GM12875 (cell line): Measurements from ENCODE around the gene ST8SIA5.

Source experiments
- H3K4me3 ChIP-seq: one replicate; pipeline ENCODE4 v1.5.1; 2011; ENCODE audit warnings: low read depth, low read length, control low read depth
- TF ChIP-seq, protein P1 (sequence below): IDR thresholded peaks from 2 replicates; pipeline ENCODE4 v1.5.1; 2011; ENCODE audit warnings: low read depth, mild to moderate bottlenecking, control low read depth, inconsistent platforms, low read length, moderate library complexity, borderline replicate concordance; ENCODE audit not compliant: insufficient read depth

The ST8SIA5 gene

GRCh38 chr18:46632401-46633071 lies 124.3 kb downstream of the ST8SIA5 start:
- TF ChIP-seq, protein P1, sequence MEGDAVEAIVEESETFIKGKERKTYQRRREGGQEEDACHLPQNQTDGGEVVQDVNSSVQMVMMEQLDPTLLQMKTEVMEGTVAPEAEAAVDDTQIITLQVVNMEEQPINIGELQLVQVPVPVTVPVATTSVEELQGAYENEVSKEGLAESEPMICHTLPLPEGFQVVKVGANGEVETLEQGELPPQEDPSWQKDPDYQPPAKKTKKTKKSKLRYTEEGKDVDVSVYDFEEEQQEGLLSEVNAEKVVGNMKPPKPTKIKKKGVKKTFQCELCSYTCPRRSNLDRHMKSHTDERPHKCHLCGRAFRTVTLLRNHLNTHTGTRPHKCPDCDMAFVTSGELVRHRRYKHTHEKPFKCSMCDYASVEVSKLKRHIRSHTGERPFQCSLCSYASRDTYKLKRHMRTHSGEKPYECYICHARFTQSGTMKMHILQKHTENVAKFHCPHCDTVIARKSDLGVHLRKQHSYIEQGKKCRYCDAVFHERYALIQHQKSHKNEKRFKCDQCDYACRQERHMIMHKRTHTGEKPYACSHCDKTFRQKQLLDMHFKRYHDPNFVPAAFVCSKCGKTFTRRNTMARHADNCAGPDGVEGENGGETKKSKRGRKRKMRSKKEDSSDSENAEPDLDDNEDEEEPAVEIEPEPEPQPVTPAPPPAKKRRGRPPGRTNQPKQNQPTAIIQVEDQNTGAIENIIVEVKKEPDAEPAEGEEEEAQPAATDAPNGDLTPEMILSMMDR: no peak
- H3K4me3 ChIP-seq: no peak overlapping the region

DNA sequence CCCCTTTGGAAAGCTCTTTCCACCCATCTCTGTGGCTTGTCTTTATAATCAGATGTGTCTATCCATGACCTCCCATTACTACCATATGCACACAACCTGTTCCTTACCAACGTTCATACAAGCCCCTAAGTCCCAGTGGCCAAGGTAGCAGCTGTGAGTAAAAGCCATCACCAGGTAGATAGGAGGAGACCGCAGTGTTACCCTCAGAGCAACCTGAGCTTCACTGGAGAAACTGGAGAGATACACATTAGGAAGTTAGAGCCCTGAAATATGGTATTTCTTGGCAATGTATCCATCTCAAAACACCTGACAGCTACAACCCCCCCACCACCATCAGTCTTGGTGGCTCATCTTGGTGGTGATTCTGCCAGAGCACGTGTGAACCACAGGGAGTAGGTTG lies 125.9 kb downstream of the ST8SIA5 start:
- TF ChIP-seq, protein P1: no peak
- H3K4me3 ChIP-seq: no peak overlapping the region

- no peak overlapping the region for H3K4me3 ChIP-seq
Measured at GRCh38 chr18:46630160-46630559, 126.7 kb downstream of the ST8SIA5 start.

DNA sequence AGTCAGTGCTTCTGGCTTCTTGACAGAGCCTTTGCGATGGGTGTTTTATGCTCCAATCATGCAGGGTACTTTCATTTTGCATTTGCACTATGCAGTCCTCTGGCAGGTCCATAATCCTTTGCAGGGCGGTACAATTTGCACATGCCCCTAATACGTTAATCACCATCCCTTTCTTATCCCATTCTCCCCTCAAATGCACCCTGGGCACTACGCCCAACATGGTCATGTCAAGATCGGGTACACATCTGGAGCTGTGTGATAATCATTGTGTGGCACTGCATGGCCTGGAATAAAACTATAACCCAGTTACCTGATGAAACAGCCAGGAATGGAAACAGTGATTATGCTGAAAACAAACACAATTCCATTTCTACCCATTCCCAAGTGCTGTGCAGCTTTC lies 127.5 kb downstream of the ST8SIA5 start:
- no peak overlapping the region for H3K4me3 ChIP-seq
- TF ChIP-seq, protein P1: no peak

More at GRCh38 chr18:46630160-46630559, 126.7 kb downstream of the ST8SIA5 start:
- TF ChIP-seq, protein P1: no peak

GRCh38 chr18:46628206-46628605 lies 128.6 kb downstream of the ST8SIA5 start:
- TF ChIP-seq, protein P1: no peak
- H3K4me3 ChIP-seq: no peak overlapping the region

- TF ChIP-seq, protein P1: no peak
- no peak overlapping the region for H3K4me3 ChIP-seq
Measured at GRCh38 chr18:46627136-46627535, 129.7 kb downstream of the ST8SIA5 start.

- H3K4me3 ChIP-seq: no peak overlapping the region
- TF ChIP-seq, protein P1: no peak
Measured at GRCh38 chr18:46625069-46625468, 131.8 kb downstream of the ST8SIA5 start.
